Measurements from ENCODE around the gene DEF6. TPM values are rescaled to one million over a fixed set of nuclear protein-coding genes. Genes with fewer than 3 reads are reported as not detected.
A peak's percentile ranks its signal among the peaks of the same experiment; 100 is the strongest.

The DEF6 gene
- total RNA-seq, 1 experiment from 2014 or later = 37.3 TPM

DNA sequence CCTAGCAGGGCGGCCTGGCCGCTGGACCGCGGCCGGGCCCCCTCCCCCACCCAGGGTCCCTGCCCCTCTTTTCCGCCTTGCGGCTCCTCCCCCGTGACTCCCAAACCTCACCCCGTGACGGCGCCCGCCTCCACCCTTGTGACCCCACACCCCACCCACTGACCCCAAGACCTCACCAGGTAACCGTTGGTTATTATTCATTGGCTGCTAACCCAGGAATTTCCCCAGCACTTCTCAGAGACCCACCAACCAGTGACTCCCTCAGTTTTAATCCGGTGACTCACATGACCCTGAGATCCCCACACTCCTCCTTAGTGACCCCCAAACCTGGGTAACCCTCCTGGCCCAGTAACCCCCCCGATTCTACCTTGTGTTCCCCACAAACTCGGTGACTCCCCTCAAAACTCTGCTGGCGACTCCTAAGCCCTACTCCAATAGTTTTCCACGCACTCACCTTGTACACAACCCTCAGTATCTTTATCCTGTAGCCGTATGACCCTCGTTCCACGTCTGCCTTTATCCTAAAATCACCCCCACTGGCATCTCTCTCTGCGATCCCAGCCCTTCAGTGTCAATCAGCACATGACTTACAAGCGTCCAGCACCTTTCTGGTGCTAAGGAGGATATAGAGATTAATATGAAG is 37.5 kb upstream of the DEF6 start:
- TSS peak; percentile 48 for BruUV-seq (replicated peaks)

DNA sequence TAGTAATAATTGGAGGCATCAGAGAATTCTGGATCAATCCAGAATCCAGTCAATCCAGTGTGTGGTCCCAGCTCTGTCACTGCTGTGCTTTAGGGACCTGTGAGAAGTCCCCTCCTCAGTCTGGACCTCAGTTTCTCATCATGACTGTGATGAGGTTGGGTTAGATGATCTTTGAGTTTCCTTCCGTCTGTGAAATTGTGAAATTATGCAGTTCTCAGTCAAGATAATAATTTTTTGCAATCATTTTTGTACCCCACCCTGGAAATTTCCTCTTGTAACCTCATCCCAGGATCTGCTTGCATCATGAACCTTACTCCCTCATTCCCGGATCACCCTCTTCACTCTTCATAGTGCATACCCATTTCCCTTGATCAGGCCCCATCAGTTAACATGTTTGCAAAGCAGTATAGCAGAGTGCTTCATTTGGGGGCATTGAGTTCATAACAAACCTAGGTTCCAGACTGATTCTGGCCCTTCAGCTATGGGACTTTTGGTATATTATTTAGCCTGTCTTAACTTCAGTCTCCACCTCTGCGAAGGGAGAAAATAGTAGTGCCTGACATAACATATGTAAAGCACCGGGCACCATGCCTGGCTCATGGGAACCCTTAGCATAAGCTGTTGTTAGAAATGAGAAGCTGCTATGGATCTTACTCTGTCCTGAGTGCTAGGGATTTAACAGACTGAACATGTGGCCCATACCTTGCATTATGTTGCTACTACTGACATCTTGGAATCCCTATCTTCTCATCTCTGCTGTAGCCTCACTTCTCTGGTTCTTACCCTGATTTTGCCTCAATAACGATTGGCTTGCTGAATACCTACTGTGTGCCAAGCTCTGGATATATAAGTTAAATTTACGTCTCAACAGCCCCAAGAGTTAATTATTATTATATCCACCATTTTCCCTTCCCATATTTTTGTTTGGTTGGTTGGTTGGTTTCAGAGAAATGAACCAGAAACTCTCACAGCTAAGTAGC is 36.7 kb upstream of the DEF6 start:
- H3K9ac ChIP-seq (ENCODE audit: low read length) = peak overlapping the region; percentile 97
- ATAC-seq (no peak), DNase-seq (no peak)
- ChIA-PET CTCF (interaction anchor here (0.6 kb wide), 1 partner anchor 1096 kb away, joined by 9 read pairs; no protein-coding TSS in a partner anchor), POLR2A (ENCODE audit: unreplicated experiment) (no interaction called here)
- peaks cover 21% of the 10 kb centered on the region for H3K79me2 ChIP-seq (ENCODE audit: low read length)
- intact Hi-C loops (cut with micrococcal nuclease) = no loop called here
- TF ChIP-seq EZH2phosphoT487 (IDR thresholded peaks at IDR 0.05; ENCODE audit: borderline replicate concordance, low read length) = no peak
- TF ChIP-seq EZH2 (IDR thresholded peaks at IDR 0.05; ENCODE audit: low read length, unreplicated experiment) = no peak
- TF ChIP-seq, protein P1, sequence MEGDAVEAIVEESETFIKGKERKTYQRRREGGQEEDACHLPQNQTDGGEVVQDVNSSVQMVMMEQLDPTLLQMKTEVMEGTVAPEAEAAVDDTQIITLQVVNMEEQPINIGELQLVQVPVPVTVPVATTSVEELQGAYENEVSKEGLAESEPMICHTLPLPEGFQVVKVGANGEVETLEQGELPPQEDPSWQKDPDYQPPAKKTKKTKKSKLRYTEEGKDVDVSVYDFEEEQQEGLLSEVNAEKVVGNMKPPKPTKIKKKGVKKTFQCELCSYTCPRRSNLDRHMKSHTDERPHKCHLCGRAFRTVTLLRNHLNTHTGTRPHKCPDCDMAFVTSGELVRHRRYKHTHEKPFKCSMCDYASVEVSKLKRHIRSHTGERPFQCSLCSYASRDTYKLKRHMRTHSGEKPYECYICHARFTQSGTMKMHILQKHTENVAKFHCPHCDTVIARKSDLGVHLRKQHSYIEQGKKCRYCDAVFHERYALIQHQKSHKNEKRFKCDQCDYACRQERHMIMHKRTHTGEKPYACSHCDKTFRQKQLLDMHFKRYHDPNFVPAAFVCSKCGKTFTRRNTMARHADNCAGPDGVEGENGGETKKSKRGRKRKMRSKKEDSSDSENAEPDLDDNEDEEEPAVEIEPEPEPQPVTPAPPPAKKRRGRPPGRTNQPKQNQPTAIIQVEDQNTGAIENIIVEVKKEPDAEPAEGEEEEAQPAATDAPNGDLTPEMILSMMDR (conservative IDR thresholded peaks at IDR 0.05; ENCODE audit: low read depth, low read length) = no peak
- peak overlapping the region; percentile 79 for H3K4me2 ChIP-seq (ENCODE audit: low read length)
- no peak overlapping the region for H2AFZ ChIP-seq (ENCODE audit: low read length)
- H3K9me2 ChIP-seq (replicated peaks; ENCODE audit: low read length) = no peaks in the 10 kb centered on the region
- H4K20me1 ChIP-seq (ENCODE audit: low read length) = no peaks in the 10 kb centered on the region
- no peaks in the 10 kb centered on the region for H3F3A ChIP-seq (ENCODE audit: low read length, unreplicated experiment)
- H3K36me3 ChIP-seq (ENCODE audit: low read depth, low read length) = no peaks in the 10 kb centered on the region
- no TSS peak for BruUV-seq (replicated peaks)
- no peaks in the 10 kb centered on the region for H3K9me3 ChIP-seq (ENCODE audit: low read length)
- H3K27ac ChIP-seq (ENCODE audit: low read length) = peak overlapping the region; percentile 81
- H3K27me3 ChIP-seq (ENCODE audit: low read length) = no peaks in the 10 kb centered on the region
- H3K4me3 ChIP-seq (ENCODE audit: low read length) = peak overlapping the region; percentile 89
- H3K4me1 ChIP-seq (ENCODE audit: insufficient read depth, low read length) = peaks cover 23% of the 10 kb centered on the region

More for the DNA sequence above, 37.5 kb upstream of the DEF6 start:
- Histone ChIP-seq H2AFZ (ENCODE audit: low read length) (peak overlapping the region; percentile 86), H4K20me1 (ENCODE audit: low read length) (no peaks in the 10 kb centered on the region), H3K27me3 (ENCODE audit: low read length) (no peaks in the 10 kb centered on the region), H3K9me3 (ENCODE audit: low read length) (no peaks in the 10 kb centered on the region), H3K4me2 (ENCODE audit: low read length) (peak overlapping the region; percentile 79), H3K4me1 (ENCODE audit: insufficient read depth, low read length) (peaks cover 23% of the 10 kb centered on the region), H3K4me3 (ENCODE audit: low read length) (peak overlapping the region; percentile 89), H3K9ac (ENCODE audit: low read length) (peak overlapping the region; percentile 97), H3K9me2 (replicated peaks; ENCODE audit: low read length) (no peaks in the 10 kb centered on the region), H3K79me2 (ENCODE audit: low read length) (peaks cover 21% of the 10 kb centered on the region), H3F3A (ENCODE audit: low read length, unreplicated experiment) (no peaks in the 10 kb centered on the region), H3K36me3 (ENCODE audit: low read depth, low read length) (no peaks in the 10 kb centered on the region), H3K27ac (ENCODE audit: low read length) (peak overlapping the region; percentile 81)
- POLR2A ChIA-PET (ENCODE audit: unreplicated experiment) = interaction anchor here (0.6 kb wide), 1 partner anchor 132 kb away, joined by 3 read pairs; no protein-coding TSS in a partner anchor
- TF ChIP-seq EZH2 (IDR thresholded peaks at IDR 0.05; ENCODE audit: low read length, unreplicated experiment) (no peak), EZH2phosphoT487 (IDR thresholded peaks at IDR 0.05; ENCODE audit: borderline replicate concordance, low read length) (no peak)
- TF ChIP-seq, protein P1 (conservative IDR thresholded peaks at IDR 0.05; ENCODE audit: low read depth, low read length) = no peak
- DNase-seq = peak; percentile 44
- intact Hi-C loops (cut with micrococcal nuclease) = no loop called here
- CTCF ChIA-PET = interaction anchor here (0.6 kb wide), 1 partner anchor 1096 kb away, joined by 9 read pairs; no protein-coding TSS in a partner anchor
- peak; percentile 12 for ATAC-seq

Measured in PC-3 (cell line).